Mesodermal cell (in vitro differentiated cells): ENCODE measurements around the gene XRCC3.
"Not testable (repeated sequence)": the region's sequence is repeated elsewhere in the genome, so short reads cannot be mapped to it uniquely, and the experiment has no call there.

Experiments
- H3K27ac ChIP-seq: 2 replicates; pipeline ENCODE4 v1.7.0; 2013; ENCODE audit warnings: mild to moderate bottlenecking, low read depth, low read length, moderate library complexity; ENCODE audit not compliant: severe bottlenecking
- H3K36me3 ChIP-seq: 2 replicates; pipeline ENCODE4 v1.7.1; 2013; ENCODE audit warnings: mild to moderate bottlenecking, low read length, moderate library complexity; ENCODE audit not compliant: control insufficient read depth, insufficient read depth
- H3K4me1 ChIP-seq: one replicate; pipeline ENCODE4 v1.7.1; 2013; ENCODE audit warnings: mild to moderate bottlenecking, low read length; ENCODE audit not compliant: insufficient read depth, control insufficient read depth, poor library complexity, severe bottlenecking
- H3K4me3 ChIP-seq: 2 replicates; pipeline ENCODE4 v1.7.0; 2013; ENCODE audit warnings: low read length, control low read depth, mild to moderate bottlenecking; ENCODE audit not compliant: insufficient read depth, poor library complexity, severe bottlenecking; ENCODE audit errors: extremely low read depth
- H3K9me3 ChIP-seq: 2 replicates; pipeline ENCODE4 v1.7.1; 2013; ENCODE audit warnings: mild to moderate bottlenecking, low read length, moderate library complexity; ENCODE audit not compliant: control insufficient read depth
- WGBS, 2 experiments: methylation state at CpG; one replicate each; pipeline ENCODE4 v1.1.5; 2013; ENCODE audit warnings: missing lambda C conversion rate in 2 of 2; ENCODE audit not compliant: insufficient coverage in 2 of 2; 5-methylcytosine and 5-hydroxymethylcytosine counted together

Gene XRCC3

DNA sequence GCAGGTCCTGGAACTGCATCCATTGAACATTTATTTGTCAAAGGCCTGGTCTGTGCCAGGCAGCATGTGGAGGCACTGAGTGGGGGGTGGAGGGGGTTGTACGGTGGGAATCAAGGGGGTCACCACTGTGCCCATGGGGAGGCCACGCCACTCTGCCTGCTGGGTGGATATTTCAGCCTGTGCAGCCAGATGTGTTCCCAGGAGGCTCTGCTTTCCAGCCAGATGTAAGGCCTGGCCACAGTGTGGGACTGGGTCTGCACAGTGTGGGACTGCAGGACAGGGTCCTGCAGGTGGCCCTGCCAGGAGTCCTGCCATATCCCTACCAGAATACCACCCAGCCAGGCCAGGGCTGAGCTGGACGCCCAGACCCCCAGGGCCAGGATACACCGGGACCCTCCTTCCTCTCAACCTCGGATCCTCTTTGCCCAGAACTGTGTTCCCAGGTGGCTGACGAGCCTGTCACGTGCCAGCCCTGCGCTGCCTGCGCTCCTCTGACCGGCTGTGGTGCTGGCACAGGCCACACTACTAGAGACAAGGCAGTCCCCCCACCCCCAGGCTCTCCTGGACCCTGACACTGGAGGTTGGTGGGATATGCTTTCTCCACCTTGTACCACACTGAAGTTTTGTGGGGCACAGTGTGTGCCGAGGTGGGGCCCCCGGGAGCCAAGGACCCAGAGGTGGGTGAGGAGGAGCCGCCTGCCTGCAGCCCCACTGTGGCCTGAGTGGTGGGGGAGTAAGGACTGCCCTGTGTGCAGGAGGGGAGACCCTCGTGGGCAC lies 17.5 kb downstream of the XRCC3 start:
- H3K9me3 ChIP-seq: no peaks in the 10 kb centered on the region
- WGBS, 2 experiments: 96 to 97% methylated on average over 4 to 11 of the region's 14 CpGs
- no peak overlapping the region for H3K27ac ChIP-seq
- H3K36me3 ChIP-seq: peaks cover 84% of the 10 kb centered on the region
- H3K4me1 ChIP-seq: peaks cover 17% of the 10 kb centered on the region
- H3K4me3 ChIP-seq: no peak overlapping the region

DNA sequence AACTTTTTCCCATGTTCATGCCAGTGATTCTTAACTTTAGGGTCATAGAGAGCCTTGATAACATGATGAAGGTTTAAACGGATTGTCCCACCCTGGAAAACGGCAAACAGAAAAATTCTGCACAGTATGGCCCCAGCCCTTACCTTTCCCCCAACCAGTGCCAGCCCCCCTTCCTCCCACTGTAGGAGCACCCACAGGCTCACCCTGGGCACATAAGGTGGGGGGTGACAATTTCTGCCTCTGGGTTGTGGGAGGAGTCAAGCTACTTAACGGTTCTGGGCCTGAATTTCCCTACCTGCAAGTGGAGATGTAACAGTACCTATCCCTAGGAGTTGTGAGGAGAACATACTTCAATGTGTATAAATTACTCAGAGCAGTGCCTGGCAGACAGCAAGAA lies 18.0 kb downstream of the XRCC3 start:
- WGBS, 2 experiments: 93% methylated on average over 2 of the region's 3 CpGs; no CpG with 5 or more reads in 1 of the 2 experiments
- peak overlapping the region; percentile 16 for H3K27ac ChIP-seq
- peaks cover 87% of the 10 kb centered on the region for H3K36me3 ChIP-seq
- H3K9me3 ChIP-seq: no peaks in the 10 kb centered on the region
- H3K4me3 ChIP-seq: no peak overlapping the region
- H3K4me1 ChIP-seq: peaks cover 17% of the 10 kb centered on the region

DNA sequence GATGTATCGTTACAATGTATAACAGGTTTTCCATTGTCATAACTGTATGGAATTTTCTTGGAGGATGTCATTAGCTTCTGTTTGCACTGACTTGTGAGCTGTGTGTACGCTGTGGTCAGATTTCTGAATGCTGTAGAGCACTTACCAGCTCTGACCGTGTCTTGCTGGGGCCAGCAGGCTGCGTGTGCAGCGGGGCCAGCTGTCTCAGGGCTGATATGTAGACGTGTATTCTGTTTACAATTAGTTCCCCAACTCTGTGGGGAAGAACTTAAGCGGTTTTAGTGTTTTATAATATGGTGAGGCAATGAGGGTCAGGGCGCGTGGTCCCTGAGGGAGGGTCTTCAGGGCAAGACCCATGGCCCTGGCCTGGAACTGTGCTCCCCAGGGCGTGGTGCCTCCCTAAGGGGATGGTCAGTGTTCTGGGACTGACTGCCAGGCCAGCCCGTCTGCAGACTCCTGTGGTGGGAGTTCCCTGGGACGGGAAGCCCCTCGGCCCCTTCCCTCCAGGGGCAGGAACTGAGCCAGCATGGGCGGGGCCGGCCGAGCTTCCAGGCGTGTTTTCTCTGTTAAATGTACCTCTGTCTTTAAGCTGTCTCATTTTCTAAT lies 18.7 kb downstream of the XRCC3 start:
- peak overlapping the region; percentile 16 for H3K27ac ChIP-seq
- H3K4me3 ChIP-seq: no peak overlapping the region
- H3K36me3 ChIP-seq: peaks cover 89% of the 10 kb centered on the region
- H3K4me1 ChIP-seq: peaks cover 17% of the 10 kb centered on the region
- WGBS, 2 experiments: 81 to 84% methylated on average over 15 to 16 of the region's 17 CpGs
- no peaks in the 10 kb centered on the region for H3K9me3 ChIP-seq

DNA sequence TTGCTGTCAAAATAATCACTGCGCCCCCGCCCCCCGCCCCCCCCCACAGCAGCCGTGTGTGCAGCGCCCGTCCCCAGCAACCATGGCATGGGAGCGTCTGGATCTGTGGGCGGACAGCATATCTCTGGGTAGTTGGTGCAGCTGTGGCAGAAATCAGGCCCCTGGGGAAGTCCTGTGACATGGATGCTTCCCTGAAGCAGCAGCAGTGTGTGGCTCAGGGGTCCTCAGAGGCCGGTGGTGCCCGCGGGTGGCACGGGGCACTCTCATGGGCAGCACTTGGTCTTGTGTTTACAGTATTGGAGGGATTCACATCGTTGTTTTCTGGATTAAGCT lies 19.2 kb downstream of the XRCC3 start:
- peaks cover 17% of the 10 kb centered on the region for H3K4me1 ChIP-seq
- H3K27ac ChIP-seq: no peak overlapping the region
- H3K36me3 ChIP-seq: peaks cover 89% of the 10 kb centered on the region
- H3K9me3 ChIP-seq: no peaks in the 10 kb centered on the region
- 89 to 100% methylated on average over 5 of the region's 13 CpGs for WGBS, 2 experiments
- no peak overlapping the region for H3K4me3 ChIP-seq

DNA sequence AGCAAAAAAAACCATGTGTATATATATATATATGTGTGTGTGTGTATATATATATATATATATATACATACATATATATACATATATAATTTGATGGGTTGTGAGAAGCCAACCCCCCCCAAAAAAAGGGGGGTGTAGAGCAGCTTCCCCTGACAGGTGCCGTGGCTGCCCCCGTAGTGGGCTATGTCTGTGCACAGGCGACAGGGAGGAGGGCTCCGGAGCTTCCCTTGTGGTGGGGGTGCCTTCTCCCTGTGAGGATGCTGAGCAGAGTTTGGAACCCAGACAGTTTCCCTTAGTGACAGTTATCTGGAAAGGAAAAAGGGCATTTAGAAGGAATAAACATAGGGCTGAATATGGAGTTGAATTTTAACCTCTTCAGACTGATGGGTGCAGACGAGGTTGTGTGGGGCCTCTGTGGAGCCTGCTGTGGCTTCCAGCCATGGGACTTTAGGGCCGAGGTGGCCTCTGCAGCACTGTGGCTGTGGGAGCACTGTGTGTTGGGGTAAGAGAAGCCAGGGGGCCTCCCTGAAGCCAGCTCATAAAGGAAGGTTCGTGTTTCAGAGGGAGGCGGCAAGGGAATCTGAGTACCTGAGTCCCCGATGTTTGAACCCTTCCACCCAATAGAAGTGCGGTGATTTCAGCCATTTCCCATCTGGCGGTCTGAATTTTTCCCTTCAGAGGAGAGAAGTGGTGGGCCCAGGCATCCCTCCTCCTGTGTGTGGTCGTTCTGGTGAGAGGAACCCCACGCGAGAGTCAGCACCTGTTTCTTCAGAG lies 19.8 kb downstream of the XRCC3 start:
- H3K36me3 ChIP-seq: peaks cover 88% of the 10 kb centered on the region
- 94 to 100% methylated on average over 7 to 11 of the region's 14 CpGs for WGBS, 2 experiments

DNA sequence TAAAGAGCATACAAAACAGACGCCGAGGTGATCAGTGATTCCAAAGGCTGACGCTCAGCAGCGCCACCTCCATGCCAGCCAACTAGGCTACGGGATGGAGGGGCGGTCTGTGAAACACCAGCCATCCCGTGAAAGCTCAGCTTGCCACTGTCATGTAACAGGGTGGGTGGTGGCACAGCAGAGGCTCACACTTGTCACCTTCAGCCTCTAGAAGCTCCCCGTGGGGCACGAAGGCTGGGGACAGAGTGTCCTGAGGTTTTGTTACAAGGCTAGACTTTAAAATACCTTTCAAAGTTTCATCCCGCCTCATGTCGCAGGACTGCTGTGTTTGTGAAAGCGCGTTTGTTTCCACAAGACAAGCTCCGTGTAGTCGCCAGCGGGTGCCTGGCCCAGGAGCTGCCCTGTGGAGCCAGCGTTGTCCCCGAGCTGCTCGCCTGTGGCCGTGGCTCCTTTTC lies 20.7 kb downstream of the XRCC3 start:
- peaks cover 17% of the 10 kb centered on the region for H3K4me1 ChIP-seq
- H3K4me3 ChIP-seq: no peak overlapping the region
- WGBS, 2 experiments: 94 to 97% methylated on average over 20 of the region's 20 CpGs
- H3K9me3 ChIP-seq: no peaks in the 10 kb centered on the region
- H3K27ac ChIP-seq: no peak overlapping the region
- H3K36me3 ChIP-seq: peaks cover 87% of the 10 kb centered on the region

More for the DNA sequence above, 19.8 kb downstream of the XRCC3 start:
- Histone ChIP-seq H3K9me3 (no peaks in the 10 kb centered on the region), H3K4me3 (no peak overlapping the region), H3K27ac (no peak overlapping the region), H3K4me1 (peaks cover 17% of the 10 kb centered on the region)

DNA sequence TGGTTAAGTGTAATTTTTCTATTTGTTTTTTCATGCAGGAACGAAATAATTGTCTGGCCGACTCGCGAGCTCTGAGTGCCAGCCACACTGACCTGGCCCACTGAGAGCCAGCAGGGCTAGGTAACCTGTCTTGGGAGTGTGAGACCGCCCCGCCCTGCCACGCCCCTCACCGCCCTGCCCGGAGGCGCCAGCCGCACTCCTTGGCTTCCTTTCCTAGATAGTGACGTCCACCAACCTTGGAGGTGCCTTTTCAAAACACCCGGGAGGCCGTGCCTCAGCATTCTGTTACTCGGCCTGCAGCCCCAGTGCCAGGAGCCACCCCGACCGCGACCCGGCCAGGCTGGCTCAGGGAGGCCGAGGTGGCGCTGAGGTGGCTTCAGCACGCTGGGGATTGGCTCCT lies 21.7 kb downstream of the XRCC3 start:
- 95 to 96% methylated on average over 21 of the region's 22 CpGs for WGBS, 2 experiments
- Histone ChIP-seq H3K27ac (no peak overlapping the region), H3K4me3 (no peak overlapping the region), H3K4me1 (peaks cover 17% of the 10 kb centered on the region), H3K9me3 (no peaks in the 10 kb centered on the region), H3K36me3 (peaks cover 87% of the 10 kb centered on the region)

DNA sequence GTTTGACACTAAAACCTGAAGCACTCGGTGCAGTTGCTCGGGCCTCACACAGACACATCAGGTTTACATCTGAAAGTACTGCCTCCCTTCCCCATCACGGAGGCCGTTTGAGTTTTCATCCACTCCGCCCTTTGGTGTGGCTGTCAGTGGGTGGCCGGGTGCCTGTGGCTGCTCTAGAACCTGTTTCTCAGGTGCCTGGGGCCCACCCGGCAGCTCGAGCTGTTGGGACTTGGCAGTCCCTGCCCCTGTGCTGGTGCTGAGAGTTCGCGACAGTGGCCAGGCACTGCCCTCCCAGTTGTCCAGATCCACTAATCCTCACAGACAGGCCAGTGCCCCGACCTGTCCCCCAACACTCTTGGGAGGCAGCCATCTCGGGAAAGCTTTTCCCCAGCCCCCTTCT lies 22.4 kb downstream of the XRCC3 start:
- Histone ChIP-seq H3K9me3 (no peaks in the 10 kb centered on the region), H3K4me3 (no peak overlapping the region), H3K27ac (no peak overlapping the region), H3K4me1 (peaks cover 17% of the 10 kb centered on the region), H3K36me3 (peaks cover 87% of the 10 kb centered on the region)
- 90 to 98% methylated on average over 8 to 10 of the region's 12 CpGs for WGBS, 2 experiments

DNA sequence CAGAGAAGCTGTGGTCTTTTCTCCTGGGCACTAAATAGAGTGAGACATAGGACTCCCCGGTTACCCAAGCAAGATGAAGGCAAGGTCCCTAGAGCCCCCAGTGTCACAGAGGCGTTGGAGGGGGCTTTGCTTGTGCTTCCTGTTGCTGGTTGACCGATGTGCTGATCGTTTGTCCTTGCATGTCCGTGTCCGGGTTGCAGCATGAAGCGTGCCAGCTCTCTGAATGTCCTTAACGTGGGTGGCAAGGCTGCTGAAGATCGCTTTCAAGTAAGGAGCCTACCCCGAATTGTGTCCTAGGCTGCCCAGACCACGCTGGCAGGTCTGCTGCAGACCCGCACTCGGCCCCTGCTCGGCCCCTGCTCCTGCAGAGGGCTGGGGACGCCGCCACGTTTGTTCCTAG lies 23.1 kb downstream of the XRCC3 start:
- 95 to 98% methylated on average over 14 to 16 of the region's 17 CpGs for whole genome bisulfite sequencing, 2 experiments
- Histone ChIP-seq H3K9me3 (no peaks in the 10 kb centered on the region), H3K36me3 (peaks cover 84% of the 10 kb centered on the region), H3K4me1 (peaks cover 17% of the 10 kb centered on the region), H3K4me3 (no peak overlapping the region), H3K27ac (no peak overlapping the region)

DNA sequence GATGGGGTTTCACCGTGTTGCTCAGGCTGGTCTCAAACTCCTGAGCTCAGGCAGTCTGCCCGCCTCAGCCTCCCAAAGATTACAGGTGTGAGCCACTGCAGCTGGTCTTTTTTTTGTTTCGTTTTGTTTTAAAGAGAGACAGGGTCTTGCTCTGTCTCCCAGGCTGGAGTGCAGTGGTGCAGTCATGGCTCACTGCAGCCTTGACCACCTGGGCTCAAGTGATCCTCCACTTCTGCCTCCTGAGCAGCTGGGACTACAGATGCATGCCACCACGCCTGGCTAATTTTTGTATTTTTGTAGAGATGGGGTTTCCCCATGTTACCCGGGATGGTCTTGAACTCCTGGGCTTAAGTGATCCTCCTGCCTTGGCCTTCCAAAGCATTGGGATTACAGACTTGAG lies 23.6 kb downstream of the XRCC3 start:
- Histone ChIP-seq H3K4me1 (peaks cover 12% of the 10 kb centered on the region), H3K36me3 (peaks cover 86% of the 10 kb centered on the region)
- not testable (repeated sequence) for H3K4me3 ChIP-seq, H3K9me3 ChIP-seq, H3K27ac ChIP-seq
- WGBS, 2 experiments: 89 to 100% methylated on average over 3 to 5 of the region's 5 CpGs
